ENCODE measurements around the gene THSD7A. TPM values are rescaled to one million over a fixed set of nuclear protein-coding genes. Genes with fewer than 3 reads are reported as not detected.

THSD7A gene
- total and polyA plus RNA-seq, 8 donors: 3.7 to 20.8 (median 17.8) TPM

- Histone ChIP-seq H3K36me3 (no peaks in the 10 kb centered on the region), H3K27ac (peak overlapping the region in 1 of 2 donors; percentile 25), H3K9me3 (no peaks in the 10 kb centered on the region), H3K27me3 (no peaks in the 10 kb centered on the region), H3K4me1 (peaks cover 0 to 5% of the 10 kb centered on the region in 2 donors), H3K4me3 (no peak overlapping the region)
- intact Hi-C loops (cut with DNase I): no loop called here
- DNase-seq (no peak), ATAC-seq (no peak)
- TF ChIP-seq CTCF (IDR thresholded peaks at IDR 0.05): no peak
Observed at GRCh38 chr7:11591943-11592342, 240.1 kb downstream of the THSD7A start.

GRCh38 chr7:11591055-11591633 is 240.9 kb downstream of the THSD7A start:
- H3K27me3 ChIP-seq: no peaks in the 10 kb centered on the region
- intact Hi-C loops (cut with DNase I): no loop called here
- ATAC-seq: no peak

DNA sequence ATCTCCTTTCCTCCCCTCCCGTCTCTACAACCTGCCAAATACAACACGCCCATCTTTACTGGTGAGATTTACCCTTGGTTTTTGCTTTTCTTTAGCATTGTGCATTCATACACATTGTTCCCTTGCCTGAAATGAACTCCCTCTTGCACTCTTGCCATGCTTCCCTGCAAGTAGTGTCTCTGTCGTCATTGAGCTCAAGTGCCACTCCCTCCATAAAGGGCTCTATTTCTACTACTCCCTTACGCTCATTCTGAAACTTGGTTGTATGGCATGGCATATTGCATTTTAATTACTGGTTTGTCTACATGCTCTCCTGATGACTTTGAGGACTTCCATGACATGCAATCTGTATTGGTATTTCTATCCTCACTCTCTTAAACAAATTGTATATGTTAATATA is 242.7 kb downstream of the THSD7A start:
- Histone ChIP-seq H3K4me3 (no peak overlapping the region), H3K9me3 (no peaks in the 10 kb centered on the region), H3K4me1 (peaks cover 0 to 5% of the 10 kb centered on the region in 2 donors), H3K27me3 (no peaks in the 10 kb centered on the region), H3K27ac (no peak overlapping the region), H3K36me3 (no peaks in the 10 kb centered on the region)
- TF ChIP-seq CTCF (IDR thresholded peaks at IDR 0.05): no peak
- DNase-seq (no peak), ATAC-seq (no peak)
- intact Hi-C loops (cut with DNase I): no loop called here

More at GRCh38 chr7:11591055-11591633, 240.9 kb downstream of the THSD7A start:
- peak overlapping the region in 1 of 2 donors; percentile 25 for H3K27ac ChIP-seq
- no peak overlapping the region for H3K4me3 ChIP-seq
- no peak for TF ChIP-seq CTCF (IDR thresholded peaks at IDR 0.05)
- DNase-seq: no peak
- H3K9me3 ChIP-seq: no peaks in the 10 kb centered on the region
- no peaks in the 10 kb centered on the region for H3K36me3 ChIP-seq
- H3K4me1 ChIP-seq: peaks cover 0 to 5% of the 10 kb centered on the region in 2 donors

DNA sequence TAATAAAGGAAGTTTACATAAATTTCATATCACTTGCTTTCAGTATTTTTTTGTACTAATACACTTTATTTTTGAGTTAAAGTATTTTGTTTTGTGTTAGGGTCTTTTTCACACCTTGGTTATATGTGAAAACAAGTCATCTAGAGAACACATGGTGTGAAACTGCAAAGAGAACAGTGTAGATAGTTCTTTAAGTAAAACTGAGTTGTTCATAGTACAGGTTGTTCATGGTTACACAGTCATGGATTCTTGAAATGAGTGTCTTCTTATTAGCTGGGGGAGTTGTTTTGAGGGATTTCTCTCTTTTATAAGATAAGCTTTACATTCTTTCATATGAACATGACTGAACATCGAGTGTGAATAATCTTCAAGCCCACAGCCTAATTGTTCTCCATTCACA is 244.2 kb downstream of the THSD7A start:
- no peak for TF ChIP-seq CTCF (IDR thresholded peaks at IDR 0.05)
- Histone ChIP-seq H3K4me1 (peaks cover 0 to 5% of the 10 kb centered on the region in 2 donors), H3K9me3 (no peaks in the 10 kb centered on the region), H3K36me3 (no peaks in the 10 kb centered on the region), H3K27ac (no peak overlapping the region), H3K4me3 (no peak overlapping the region), H3K27me3 (no peaks in the 10 kb centered on the region)
- intact Hi-C loops (cut with DNase I): no loop called here
- DNase-seq: no peak
- ATAC-seq: no peak

GRCh38 chr7:11587048-11587447 is 244.9 kb downstream of the THSD7A start:
- Histone ChIP-seq H3K27me3 (no peaks in the 10 kb centered on the region), H3K27ac (no peak overlapping the region), H3K4me1 (peaks cover 0 to 5% of the 10 kb centered on the region in 2 donors), H3K4me3 (no peak overlapping the region), H3K36me3 (no peaks in the 10 kb centered on the region), H3K9me3 (no peaks in the 10 kb centered on the region)
- no peak for TF ChIP-seq CTCF (IDR thresholded peaks at IDR 0.05)
- intact Hi-C loops (cut with DNase I): no loop called here
- ATAC-seq: no peak
- no peak for DNase-seq
